Endothelial cell of umbilical vein (primary cell): ENCODE results near the gene ARPP19.

Experiments used
- EZH2 ChIP-seq: IDR thresholded peaks from 2 replicates; pipeline ENCODE4 v1.6.1; 2012; ENCODE audit warnings: borderline replicate concordance, low read depth, mild to moderate bottlenecking, moderate library complexity, low read length, inconsistent platforms; ENCODE audit not compliant: severe bottlenecking
- POLR2A ChIP-seq: IDR thresholded peaks from 2 replicates; pipeline ENCODE4 v1.6.1; 2012; ENCODE audit warnings: low read depth, mild to moderate bottlenecking, control low read depth, low read length

GRCh38 chr15:52523192-52523591, 45.6 kb downstream of the ARPP19 start:
- TF ChIP-seq POLR2A (no peak), EZH2 (no peak)
